ENCODE results near the gene ACBD7.

The ACBD7 gene

GRCh38 chr10:15088428-15089261, at the start of gene ACBD7:
Gene ACBD7, minus strand, starts transcription at chr10:15088776. Its CDS starts 48 bp downstream, at chr10:15088728.
- DNase-seq = peak; percentile 88
- CTCF ChIA-PET = no interaction called here
- Mint-ChIP-seq H3K36me3 (no peaks in the 10 kb centered on the region), H3K4me3 (peak within 1 kb of the TSS; percentile 71), H3K4me1 (peaks cover 3% of the 10 kb centered on the region), H3K27ac (no peak within 1 kb of the TSS), H3K9me3 (no peaks in the 10 kb centered on the region), H3K27me3 (peaks cover 47% of the 10 kb centered on the region)

DNA sequence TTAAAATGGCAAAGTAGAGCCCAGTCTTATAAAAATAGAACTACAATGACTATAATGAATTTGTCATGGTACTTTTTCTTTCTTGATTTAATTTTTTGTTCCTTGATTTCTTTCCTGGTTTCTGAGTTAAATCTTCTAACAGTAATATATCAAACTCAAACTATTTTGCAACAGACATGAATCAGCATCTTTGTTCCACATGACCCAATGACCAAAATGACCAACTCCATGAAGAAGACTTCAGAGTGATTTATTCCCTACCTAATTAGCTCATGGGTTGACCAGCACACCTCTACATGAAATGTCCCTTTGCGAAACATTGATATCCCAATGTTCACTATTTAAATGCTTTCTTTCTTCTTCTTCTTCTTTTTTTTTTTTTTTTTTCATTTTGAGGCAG, 49.1 kb upstream of the ACBD7 start:
- Mint-ChIP-seq H3K27ac (no peak overlapping the region), H3K36me3 (peaks cover 71% of the 10 kb centered on the region), H3K4me3 (no peak overlapping the region), H3K4me1 (peaks cover 22% of the 10 kb centered on the region), H3K27me3 (no peaks in the 10 kb centered on the region), H3K9me3 (no peaks in the 10 kb centered on the region)
- no peak for DNase-seq
- CTCF ChIA-PET = interaction anchor here (0.7 kb wide), 1 partner anchor 30 kb away, joined by 3 read pairs; no protein-coding TSS in a partner anchor

DNA sequence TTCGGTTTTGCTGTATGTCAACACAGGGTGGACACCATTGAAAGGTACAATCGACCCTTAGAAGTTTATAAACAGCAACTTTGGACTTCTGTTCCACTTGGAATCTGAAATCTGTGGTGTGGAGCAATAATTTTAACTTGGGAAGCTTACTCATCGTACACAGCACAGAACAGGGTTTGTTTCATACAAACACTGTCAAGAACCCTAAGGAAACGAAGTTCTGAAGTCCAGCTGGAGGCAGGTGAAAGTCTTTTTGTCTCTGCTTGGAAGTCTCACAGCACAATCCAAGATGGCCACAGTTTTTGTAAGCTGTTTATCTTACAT, 48.4 kb upstream of the ACBD7 start:
- Mint-ChIP-seq H3K4me1 (peaks cover 16% of the 10 kb centered on the region), H3K36me3 (peaks cover 73% of the 10 kb centered on the region), H3K27ac (no peak overlapping the region), H3K27me3 (no peaks in the 10 kb centered on the region), H3K9me3 (no peaks in the 10 kb centered on the region), H3K4me3 (no peak overlapping the region)
- DNase-seq = no peak
- CTCF ChIA-PET = interaction anchor here (0.7 kb wide), 1 partner anchor 30 kb away, joined by 3 read pairs; no protein-coding TSS in a partner anchor

GRCh38 chr10:15136129-15137035, 47.8 kb upstream of the ACBD7 start:
- CTCF ChIA-PET = no interaction called here
- H3K27ac Mint-ChIP-seq = peak overlapping the region; percentile 33

GRCh38 chr10:15131330-15131729, 42.8 kb upstream of the ACBD7 start:
- CTCF ChIA-PET = interaction anchor here (0.8 to 2.8 kb wide), 2 partner anchors 25 to 249 kb away, joined by 3 to 12 read pairs; no protein-coding TSS in a partner anchor
- Mint-ChIP-seq H3K27me3 (no peaks in the 10 kb centered on the region), H3K36me3 (peaks cover 69% of the 10 kb centered on the region), H3K27ac (no peak overlapping the region), H3K9me3 (peaks cover 3% of the 10 kb centered on the region), H3K4me3 (no peak overlapping the region), H3K4me1 (peaks cover 3% of the 10 kb centered on the region)
- DNase-seq = no peak

More at GRCh38 chr10:15136129-15137035, 47.8 kb upstream of the ACBD7 start:
- peaks cover 74% of the 10 kb centered on the region for H3K36me3 Mint-ChIP-seq
- DNase-seq = no peak
- H3K4me3 Mint-ChIP-seq = no peak overlapping the region
- H3K9me3 Mint-ChIP-seq = no peaks in the 10 kb centered on the region
- no peaks in the 10 kb centered on the region for H3K27me3 Mint-ChIP-seq
- peaks cover 10% of the 10 kb centered on the region for H3K4me1 Mint-ChIP-seq

- H3K36me3 Mint-ChIP-seq = peaks cover 66% of the 10 kb centered on the region
- CTCF ChIA-PET = interaction anchor here (0.5 to 1.2 kb wide), 2 partner anchors 9 to 25 kb away, joined by 4 read pairs; no protein-coding TSS in a partner anchor
- no peaks in the 10 kb centered on the region for H3K27me3 Mint-ChIP-seq
- no peak for DNase-seq
- peaks cover 3% of the 10 kb centered on the region for H3K9me3 Mint-ChIP-seq
- H3K4me1 Mint-ChIP-seq = peaks cover 41% of the 10 kb centered on the region
- peak overlapping the region; percentile 34 for H3K27ac Mint-ChIP-seq
- no peak overlapping the region for H3K4me3 Mint-ChIP-seq
Observed at GRCh38 chr10:15124908-15125307, 36.3 kb upstream of the ACBD7 start.

- peak overlapping the region; percentile 86 for H3K27ac Mint-ChIP-seq
- DNase-seq = no peak
- H3K27me3 Mint-ChIP-seq = no peaks in the 10 kb centered on the region
- H3K4me1 Mint-ChIP-seq = peaks cover 41% of the 10 kb centered on the region
- CTCF ChIA-PET = interaction anchor here (0.5 to 1.2 kb wide), 2 partner anchors 9 to 24 kb away, joined by 4 read pairs; no protein-coding TSS in a partner anchor
- peaks cover 3% of the 10 kb centered on the region for H3K9me3 Mint-ChIP-seq
- peaks cover 68% of the 10 kb centered on the region for H3K36me3 Mint-ChIP-seq
- no peak overlapping the region for H3K4me3 Mint-ChIP-seq
Observed at GRCh38 chr10:15124190-15124589, 35.6 kb upstream of the ACBD7 start.

GRCh38 chr10:15123749-15124184, 35.2 kb upstream of the ACBD7 start:
- CTCF ChIA-PET = interaction anchor here (0.9 to 1.2 kb wide), 3 partner anchors 10 to 41 kb away, joined by 3 to 4 read pairs (median 3); no protein-coding TSS in a partner anchor
- DNase-seq = no peak
- Mint-ChIP-seq H3K4me3 (no peak overlapping the region), H3K27me3 (no peaks in the 10 kb centered on the region), H3K27ac (peak overlapping the region; percentile 86), H3K36me3 (peaks cover 70% of the 10 kb centered on the region), H3K4me1 (peaks cover 41% of the 10 kb centered on the region), H3K9me3 (peaks cover 3% of the 10 kb centered on the region)

- CTCF ChIA-PET = interaction anchor here (1.1 kb wide), 1 partner anchor 13 kb away, joined by 3 read pairs; no protein-coding TSS in a partner anchor
- Mint-ChIP-seq H3K4me1 (peaks cover 41% of the 10 kb centered on the region), H3K36me3 (peaks cover 65% of the 10 kb centered on the region), H3K4me3 (peak overlapping the region; percentile 12), H3K9me3 (peaks cover 3% of the 10 kb centered on the region), H3K27me3 (no peaks in the 10 kb centered on the region), H3K27ac (peak overlapping the region; percentile 86)
- no peak for DNase-seq
Observed at GRCh38 chr10:15122477-15123030, 34.0 kb upstream of the ACBD7 start.

- CTCF ChIA-PET = no interaction called here
Observed at GRCh38 chr10:15121707-15122106, 33.1 kb upstream of the ACBD7 start.

DNA sequence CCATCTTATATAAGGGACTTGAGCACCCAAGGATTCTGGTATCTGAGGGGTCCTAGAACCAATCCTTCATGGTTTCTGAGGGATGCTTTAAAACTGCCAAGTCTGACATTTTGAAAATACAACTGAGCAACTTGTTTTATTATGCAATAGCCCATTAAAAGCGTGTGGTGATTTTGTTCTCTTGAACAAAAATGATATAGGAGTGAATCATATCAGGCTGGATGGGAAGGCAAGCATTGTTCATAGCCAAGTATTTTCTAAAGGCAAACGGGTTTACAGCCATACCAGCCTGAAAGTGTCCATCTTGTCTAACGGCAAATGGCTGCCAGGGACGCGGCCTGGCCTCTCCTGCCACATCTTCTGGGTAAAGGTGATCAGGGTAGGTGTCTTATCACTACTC, 31.9 kb upstream of the ACBD7 start:
- no peak for DNase-seq
- Mint-ChIP-seq H3K36me3 (peaks cover 55% of the 10 kb centered on the region), H3K4me1 (peaks cover 33% of the 10 kb centered on the region), H3K27ac (no peak overlapping the region), H3K27me3 (no peaks in the 10 kb centered on the region), H3K4me3 (no peak overlapping the region), H3K9me3 (no peaks in the 10 kb centered on the region)
- CTCF ChIA-PET = no interaction called here

More at GRCh38 chr10:15121707-15122106, 33.1 kb upstream of the ACBD7 start:
- no peak overlapping the region for H3K27ac Mint-ChIP-seq
- peaks cover 41% of the 10 kb centered on the region for H3K4me1 Mint-ChIP-seq
- peaks cover 3% of the 10 kb centered on the region for H3K9me3 Mint-ChIP-seq
- no peak for DNase-seq
- no peaks in the 10 kb centered on the region for H3K27me3 Mint-ChIP-seq
- peaks cover 62% of the 10 kb centered on the region for H3K36me3 Mint-ChIP-seq
- H3K4me3 Mint-ChIP-seq = no peak overlapping the region

- Mint-ChIP-seq H3K27me3 (no peaks in the 10 kb centered on the region), H3K36me3 (peaks cover 42% of the 10 kb centered on the region), H3K4me3 (no peak overlapping the region), H3K9me3 (no peaks in the 10 kb centered on the region), H3K4me1 (peaks cover 14% of the 10 kb centered on the region), H3K27ac (no peak overlapping the region)
- CTCF ChIA-PET = interaction anchor here (0.8 kb wide), 1 partner anchor 127 kb away, joined by 3 read pairs; no protein-coding TSS in a partner anchor
- DNase-seq = no peak
Observed at GRCh38 chr10:15118615-15119014, 30.0 kb upstream of the ACBD7 start.

DNA sequence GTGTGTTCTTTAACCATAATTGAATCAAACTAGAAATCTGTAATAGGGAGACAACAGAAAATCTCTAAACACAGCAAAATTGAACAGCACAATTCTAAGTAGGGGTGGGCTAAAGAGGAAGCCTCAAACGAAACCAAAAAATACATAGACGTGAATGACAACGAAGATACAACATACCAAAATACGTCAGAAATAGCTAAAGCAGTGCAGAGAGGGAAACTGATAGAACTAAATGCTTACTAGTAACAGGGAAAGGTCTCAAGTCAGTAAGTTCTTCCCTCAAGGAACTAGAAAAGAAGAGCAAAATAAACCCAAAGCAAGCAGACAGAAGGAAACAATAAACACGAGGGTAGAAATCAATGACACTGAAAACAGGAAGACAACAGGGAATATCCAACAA, 27.6 kb upstream of the ACBD7 start:
- Mint-ChIP-seq H3K27me3 (no peaks in the 10 kb centered on the region), H3K9me3 (no peaks in the 10 kb centered on the region), H3K36me3 (peaks cover 35% of the 10 kb centered on the region), H3K27ac (no peak overlapping the region), H3K4me3 (no peak overlapping the region), H3K4me1 (no peaks in the 10 kb centered on the region)
- no peak for DNase-seq
- CTCF ChIA-PET = no interaction called here

GRCh38 chr10:15113766-15114165, 25.2 kb upstream of the ACBD7 start:
- Mint-ChIP-seq H3K36me3 (peaks cover 28% of the 10 kb centered on the region), H3K4me3 (no peak overlapping the region), H3K4me1 (no peaks in the 10 kb centered on the region), H3K27ac (no peak overlapping the region), H3K9me3 (no peaks in the 10 kb centered on the region), H3K27me3 (no peaks in the 10 kb centered on the region)
- CTCF ChIA-PET = no interaction called here
- no peak for DNase-seq

All from activated naive CD4-positive, alpha-beta T cell treated with anti-CD3 and anti-CD28 coated beads, Interleukin-2, amount 10 ng/mL, durations not matched to agents 7 days and 5 days (primary cell).